Measurements from ENCODE around the gene ANKS1B.

The ANKS1B gene

GRCh38 chr12:99435095-99435791 lies 549.5 kb downstream of the ANKS1B start:
- FAIRE-seq, result no peak

GRCh38 chr12:99433155-99433554 lies 551.6 kb downstream of the ANKS1B start:
- FAIRE-seq, result no peak

- FAIRE-seq, result no peak
Measured at GRCh38 chr12:99431203-99431602, 553.5 kb downstream of the ANKS1B start.

- FAIRE-seq, result no peak
Measured at GRCh38 chr12:99427104-99427503, 557.6 kb downstream of the ANKS1B start.

- no peak for FAIRE-seq
Measured at GRCh38 chr12:99418379-99418778, 566.4 kb downstream of the ANKS1B start.

GRCh38 chr12:99413751-99414150 lies 571.0 kb downstream of the ANKS1B start:
- no peak for FAIRE-seq

GRCh38 chr12:99393763-99394162 lies 591.0 kb downstream of the ANKS1B start:
- FAIRE-seq, result no peak

- no peak for FAIRE-seq
Measured at GRCh38 chr12:99392091-99392850, 592.5 kb downstream of the ANKS1B start.

GRCh38 chr12:99390707-99391106 lies 594.0 kb downstream of the ANKS1B start:
- FAIRE-seq, result no peak

GRCh38 chr12:99389751-99390150 lies 595.0 kb downstream of the ANKS1B start:
- FAIRE-seq, result no peak

- FAIRE-seq, result no peak
Measured at GRCh38 chr12:99388671-99389195, 596.0 kb downstream of the ANKS1B start.

GRCh38 chr12:99387661-99388060 lies 597.1 kb downstream of the ANKS1B start:
- no peak for FAIRE-seq

GRCh38 chr12:99386907-99387306 lies 597.8 kb downstream of the ANKS1B start:
- FAIRE-seq, result peak; percentile 56

GRCh38 chr12:99383258-99383657 lies 601.5 kb downstream of the ANKS1B start:
- FAIRE-seq, result no peak

GRCh38 chr12:99381992-99382391 lies 602.7 kb downstream of the ANKS1B start:
- no peak for FAIRE-seq

GRCh38 chr12:99380701-99381100 lies 604.0 kb downstream of the ANKS1B start:
- no peak for FAIRE-seq

- no peak for FAIRE-seq
Measured at GRCh38 chr12:99374023-99374422, 610.7 kb downstream of the ANKS1B start.

- FAIRE-seq, result no peak
Measured at GRCh38 chr12:99372257-99372920, 612.3 kb downstream of the ANKS1B start.

- no peak for FAIRE-seq
Measured at GRCh38 chr12:99370421-99371138, 614.2 kb downstream of the ANKS1B start.

GRCh38 chr12:99367181-99367580 lies 617.6 kb downstream of the ANKS1B start:
- no peak for FAIRE-seq

- FAIRE-seq, result no peak
Measured at GRCh38 chr12:99352269-99352668, 632.5 kb downstream of the ANKS1B start.

- no peak for FAIRE-seq
Measured at GRCh38 chr12:99343960-99344359, 640.8 kb downstream of the ANKS1B start.

- FAIRE-seq, result no peak
Measured at GRCh38 chr12:99339663-99340062, 645.1 kb downstream of the ANKS1B start.

Data from A204.1 (cell line).